Measurements from ENCODE around the gene RTRAF. TPM values are rescaled to one million over a fixed set of nuclear protein-coding genes. Genes with fewer than 3 reads are reported as not detected.

RTRAF gene
- total RNA-seq, 4 donors from 2014 or later: 16.7 to 50.7 (median 35.7) TPM

- DNase-seq (ENCODE audit: low spot score in 2 of 2): no peak
- WGBS, 2 donors: 94 to 96% methylated on average over 4 of the region's 4 CpGs
- H3K4me3 ChIP-seq: no peak overlapping the region
- TF ChIP-seq EP300 (IDR thresholded peaks at IDR 0.05): no peak
- H3K36me3 ChIP-seq: peaks cover 4 to 87% (median 10%) of the 10 kb centered on the region in 3 donors
- no peak overlapping the region for H3K27ac ChIP-seq
- no peaks in the 10 kb centered on the region for H3K9me3 ChIP-seq
- no peaks in the 10 kb centered on the region for H3K27me3 ChIP-seq
- H3K4me1 ChIP-seq: peaks cover 0 to 38% (median 11%) of the 10 kb centered on the region in 4 donors
These were observed 18.8 kb downstream of the RTRAF start for GRCh38 chr14:52008136-52008535.

- H3K9me3 ChIP-seq: no peaks in the 10 kb centered on the region
- WGBS, 2 donors: 53 to 67% methylated on average over 3 of the region's 3 CpGs
- no peak overlapping the region for H3K4me3 ChIP-seq
- DNase-seq (ENCODE audit: low spot score in 2 of 2): no peak
- peaks cover 4 to 83% (median 10%) of the 10 kb centered on the region in 3 donors for H3K36me3 ChIP-seq
- TF ChIP-seq CTCF (IDR thresholded peaks at IDR 0.05) (no peak), EP300 (IDR thresholded peaks at IDR 0.05) (no peak), POLR2A (IDR thresholded peaks at IDR 0.05) (no peak)
- peak overlapping the region in 1 of 4 donors; percentile 1 for H3K27ac ChIP-seq
- no peaks in the 10 kb centered on the region for H3K27me3 ChIP-seq
- H3K4me1 ChIP-seq: peaks cover 0 to 43% (median 10%) of the 10 kb centered on the region in 4 donors
These were observed 20.9 kb downstream of the RTRAF start for GRCh38 chr14:52010173-52010693.

- H3K9me3 ChIP-seq: no peaks in the 10 kb centered on the region
- no peak overlapping the region for H3K4me3 ChIP-seq
- TF ChIP-seq CTCF (IDR thresholded peaks at IDR 0.05) (no peak), POLR2A (IDR thresholded peaks at IDR 0.05) (no peak), EP300 (IDR thresholded peaks at IDR 0.05) (no peak)
- peak overlapping the region in 1 of 4 donors; percentile 54 for H3K27ac ChIP-seq
- no peak for DNase-seq (ENCODE audit: low spot score in 2 of 2)
- H3K4me1 ChIP-seq: peaks cover 0 to 56% (median 10%) of the 10 kb centered on the region in 4 donors
- H3K36me3 ChIP-seq: peaks cover 4 to 77% (median 10%) of the 10 kb centered on the region in 3 donors
- H3K27me3 ChIP-seq: no peaks in the 10 kb centered on the region
- 82 to 83% methylated on average over 9 of the region's 9 CpGs for WGBS, 2 donors
These were observed 22.2 kb downstream of the RTRAF start for GRCh38 chr14:52011523-52011922.

- H3K27me3 ChIP-seq: no peaks in the 10 kb centered on the region
- no peak for DNase-seq (ENCODE audit: low spot score in 2 of 2)
- H3K27ac ChIP-seq: peak overlapping the region in 2 of 4 donors; percentile 54 to 67
- WGBS, 2 donors: 30 to 38% methylated on average over 4 of the region's 4 CpGs
- H3K4me1 ChIP-seq: peaks cover 0 to 58% (median 12%) of the 10 kb centered on the region in 4 donors
- TF ChIP-seq CTCF (IDR thresholded peaks at IDR 0.05): no peak
- peak in 1 of 2 donors; percentile 63 for TF ChIP-seq EP300 (IDR thresholded peaks at IDR 0.05)
- no peak for TF ChIP-seq POLR2A (IDR thresholded peaks at IDR 0.05)
- H3K36me3 ChIP-seq: peaks cover 4 to 66% (median 7%) of the 10 kb centered on the region in 3 donors
- no peaks in the 10 kb centered on the region for H3K9me3 ChIP-seq
- no peak overlapping the region for H3K4me3 ChIP-seq
These were observed 23.3 kb downstream of the RTRAF start for GRCh38 chr14:52012635-52013034.

GRCh38 chr14:52013984-52014600 lies 24.7 kb downstream of the RTRAF start:
- no peaks in the 10 kb centered on the region for H3K9me3 ChIP-seq
- H3K36me3 ChIP-seq: peaks cover 0 to 62% (median 4%) of the 10 kb centered on the region in 3 donors
- DNase-seq (ENCODE audit: low spot score in 2 of 2): no peak
- H3K4me1 ChIP-seq: peaks cover 0 to 69% (median 12%) of the 10 kb centered on the region in 4 donors
- WGBS, 2 donors: 64 to 66% methylated on average over 11 of the region's 11 CpGs
- TF ChIP-seq EP300 (IDR thresholded peaks at IDR 0.05): no peak
- TF ChIP-seq CTCF (IDR thresholded peaks at IDR 0.05): no peak
- TF ChIP-seq POLR2A (IDR thresholded peaks at IDR 0.05): no peak
- H3K27ac ChIP-seq: peak overlapping the region in 2 of 4 donors; percentile 54 to 68
- H3K27me3 ChIP-seq: no peaks in the 10 kb centered on the region
- H3K4me3 ChIP-seq: no peak overlapping the region

Measured in tibial nerve (tissue), 4 donors.